Left ventricle myocardium superior (tissue), 1 donor: ENCODE measurements around the gene UGGT1. TPM values are rescaled to one million over a fixed set of nuclear protein-coding genes. Genes with fewer than 3 reads are reported as not detected.
"Not testable (repeated sequence)": the region's sequence is repeated elsewhere in the genome, so short reads cannot be mapped to it uniquely, and the experiment has no call there.

ENCODE experiments used
- ATAC-seq: fragments of 200-7000 bp; cut with Tn5 transposase; one replicate; pipeline ENCODE4 v1.9.1; 2020; ENCODE audit warnings: mild to moderate bottlenecking, moderate library complexity
- DNase-seq: peaks from one replicate; pipeline ENCODE4 v3.0.0-alpha.2; 2020
- intact Hi-C: fragments of 100-400 bp; cut with micrococcal nuclease; formaldehyde crosslinking; loops from one replicate; pipeline ENCODE4 v1.11.0; 2022
- total RNA-seq: library from RNA; stranded (reverse); fragmentation: NEBNext Ultra II Directional; extraction: Animal tissue kit (Norgen Biotek cat#: 25700); gene quantifications from one replicate; pipeline ENCODE4 v1.2.1, GENCODE V29; 2021
- donor health status: DM: no; HTN: yes; CAD: no; lungs with severe emphysema.

Gene UGGT1
- total RNA-seq, 1 donor from 2014 or later: 24.6 TPM

- no peak for DNase-seq
- no peak for ATAC-seq
- intact Hi-C loops: no loop called here
These were observed 75.8 kb downstream of the UGGT1 start for GRCh38 chr2:128166746-128167353.

- intact Hi-C loops: no loop called here
- no peak for DNase-seq
- no peak for ATAC-seq
These were observed 78.1 kb downstream of the UGGT1 start for GRCh38 chr2:128169094-128169493.

- no peak for DNase-seq
- intact Hi-C loops: no loop called here
- ATAC-seq: no peak
These were observed 78.5 kb downstream of the UGGT1 start for GRCh38 chr2:128169497-128169896.

GRCh38 chr2:128169933-128170709 lies 79.1 kb downstream of the UGGT1 start:
- intact Hi-C loops: no loop called here
- no peak for DNase-seq
- no peak for ATAC-seq

- ATAC-seq (no peak), DNase-seq (no peak)
- intact Hi-C loops: no loop called here
These were observed 79.8 kb downstream of the UGGT1 start for GRCh38 chr2:128170776-128171175.

- intact Hi-C loops: no loop called here
- DNase-seq: no peak
- peak; percentile 58 for ATAC-seq
These were observed 81.2 kb downstream of the UGGT1 start for GRCh38 chr2:128172191-128172590.

GRCh38 chr2:128174067-128174466 lies 83.1 kb downstream of the UGGT1 start:
- ATAC-seq, intact Hi-C loops, DNase-seq: not testable (repeated sequence)

GRCh38 chr2:128177315-128177714 lies 86.3 kb downstream of the UGGT1 start:
- ATAC-seq (no peak), DNase-seq (no peak)
- intact Hi-C loops: no loop called here

GRCh38 chr2:128178149-128178649 lies 87.2 kb downstream of the UGGT1 start:
- DNase-seq: no peak
- intact Hi-C loops: no loop called here
- no peak for ATAC-seq

GRCh38 chr2:128178650-128179460 lies 87.9 kb downstream of the UGGT1 start:
- peak; percentile 97 for ATAC-seq
- DNase-seq: peak; percentile 59
- intact Hi-C loops: no loop called here

GRCh38 chr2:128179461-128179755 lies 88.4 kb downstream of the UGGT1 start:
- intact Hi-C loops: no loop called here
- DNase-seq: no peak
- ATAC-seq: no peak

- intact Hi-C loops: no loop called here
These were observed 89.0 kb downstream of the UGGT1 start for GRCh38 chr2:128180031-128180430.

GRCh38 chr2:128185576-128185975 lies 94.6 kb downstream of the UGGT1 start:
- intact Hi-C loops: no loop called here
- DNase-seq (no peak), ATAC-seq (peak; percentile 84)

More at GRCh38 chr2:128180031-128180430, 89.0 kb downstream of the UGGT1 start:
- DNase-seq: no peak
- no peak for ATAC-seq

- DNase-seq: no peak
- intact Hi-C loops: no loop called here
- ATAC-seq: peak; percentile 60
These were observed 96.1 kb downstream of the UGGT1 start for GRCh38 chr2:128187032-128187654.

- DNase-seq (no peak), ATAC-seq (no peak)
- intact Hi-C loops: no loop called here
These were observed 104.5 kb downstream of the UGGT1 start for GRCh38 chr2:128195435-128195984.

GRCh38 chr2:128196026-128196425 lies 105.0 kb downstream of the UGGT1 start:
- peak; percentile 20 for ATAC-seq
- DNase-seq: no peak
- intact Hi-C loops: no loop called here

- intact Hi-C loops: no loop called here
- DNase-seq (no peak), ATAC-seq (peak; percentile 73)
These were observed 105.5 kb downstream of the UGGT1 start for GRCh38 chr2:128196471-128196931.

- ATAC-seq: no peak
- intact Hi-C loops: no loop called here
- no peak for DNase-seq
These were observed 106.1 kb downstream of the UGGT1 start for GRCh38 chr2:128197059-128197458.

GRCh38 chr2:128198656-128199055 lies 107.7 kb downstream of the UGGT1 start:
- DNase-seq: peak; percentile 50
- peak; percentile 69 for ATAC-seq
- intact Hi-C loops: no loop called here
